Right lobe of liver (tissue), 6 donors: Measurements from ENCODE around the gene SNRPA. TPM values are rescaled to one million over a fixed set of nuclear protein-coding genes. Genes with fewer than 3 reads are reported as not detected.

Experiments
- ATAC-seq, 4 donors: fragments of 200-7000 bp; cut with Tn5 transposase; one replicate each; pipeline ENCODE4 v1.9.1; 2020; ENCODE audit warnings: mild to moderate bottlenecking in 4 of 4, moderate library complexity in 4 of 4
- DNase-seq, 3 donors: peaks; one replicate each; pipeline ENCODE4 v3.0.0-alpha.2; 2020
- H3K27ac ChIP-seq, 3 donors: fragments of 200-600 bp; one replicate each; pipeline ENCODE4 v1.8.0; 2022
- H3K27me3 ChIP-seq, 2 donors: fragments of 200-600 bp; one replicate each; pipeline ENCODE4 v1.8.0; 2022
- H3K36me3 ChIP-seq, 4 donors: fragments of 200-600 bp; sonication (generic) in 1 of 4; one replicate each; pipeline versions ENCODE4 v1.5.1 to v1.8.0; 2017 to 2022; ENCODE audit warnings: control low read depth in 1 of 4
- H3K4me1 ChIP-seq, 4 donors: fragments of 200-600 bp; sonication (generic) in 1 of 4; one replicate each; pipeline versions ENCODE4 v1.5.1 to v1.8.0; 2017 to 2022; ENCODE audit warnings: control low read depth in 1 of 4
- H3K4me3 ChIP-seq, 3 donors: fragments of 200-600 bp; one replicate each; pipeline ENCODE4 v1.8.0; 2022
- H3K9me3 ChIP-seq, 4 donors: fragments of 200-600 bp; sonication (generic) in 1 of 4; one replicate each; pipeline versions ENCODE4 v1.5.1 to v1.8.0; 2017 to 2022; ENCODE audit warnings: control low read depth in 1 of 4
- POLR2A ChIP-seq: fragments of 450-650 bp; IDR thresholded peaks from one replicate; pipeline ENCODE4 v1.6.1; 2017; ENCODE audit warnings: antibody characterized with exemption, mild to moderate bottlenecking
- WGBS: methylation state at CpG from one replicate; pipeline ENCODE4 v1.1.6; 2018; ENCODE audit warnings: low coverage, low lambda C conversion rate; ENCODE audit not compliant: insufficient coverage; ENCODE audit errors: missing lambda C conversion rate; 5-methylcytosine and 5-hydroxymethylcytosine counted together
- intact Hi-C, 2 donors: fragments of 100-400 bp; cut with DNase I; formaldehyde crosslinking; loops; one replicate each; pipeline versions ENCODE4 v1.11.2 to v1.14.1; 2022
- total RNA-seq, 6 experiments: library from RNA; depleted of rRNA in 2 of 6; stranded (reverse); fragments of >200 nt in 2 of 6; fragmentation: NEBNext Ultra II Directional in 3 of 6; extraction: Animal tissue kit (Norgen Biotek cat#: 25700) in 3 of 6; gene quantifications; one replicate each; pipeline versions ENCODE4 v1.1.0 to v1.2.4, GENCODE V29; 2016 to 2023
- TF ChIP-seq, protein P1 (sequence below), 4 donors: fragments of 200-600 bp in 3 of 4; fragments of 450-650 bp in 1 of 4; IDR thresholded peaks; one replicate each; pipeline versions ENCODE4 v1.5.1 to v1.8.0; 2016 to 2022; ENCODE audit warnings: antibody characterized with exemption in 4 of 4, mild to moderate bottlenecking in 2 of 4
- donor health status: DM: no; HTN: yes; CAD: no.
- donor health status: DM: no; HTN: no; CAD: no.
- donor health status: DM: no; HTN: no; CAD: no.
- donor health status: DM: no; HTN: yes; CAD: no.
- donor health status: DM: no; HTN: yes; CAD: no.

SNRPA gene
- total RNA-seq, 6 experiments from 2014 or later = 21.4 to 33.1 (median 24.7) TPM

DNA sequence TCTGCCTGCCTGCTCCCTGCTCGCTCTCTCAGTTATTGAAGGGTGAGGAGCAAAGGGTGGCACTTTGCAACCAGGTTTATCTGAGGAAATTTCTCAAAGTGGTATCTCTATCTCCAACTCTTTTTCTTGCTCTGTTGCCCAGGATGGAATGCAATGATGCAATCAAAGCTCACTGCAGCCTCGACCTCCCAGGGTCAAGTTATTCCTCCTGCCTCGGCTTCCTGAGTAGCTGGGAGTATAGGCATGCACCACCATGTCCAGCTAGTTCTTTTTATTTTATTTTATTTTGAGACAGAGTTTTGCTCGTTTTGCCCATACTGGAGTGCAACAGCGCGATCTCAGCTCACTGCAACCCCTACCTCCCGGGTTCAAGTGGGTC is 5.6 kb upstream of the SNRPA start:
- DNase-seq (no peak), ATAC-seq (no peak)
- intact Hi-C loops = no loop called here
- Histone ChIP-seq H3K4me1 (peaks cover 0 to 21% (median 4%) of the 10 kb centered on the region in 4 donors), H3K4me3 (no peak overlapping the region), H3K9me3 (no peaks in the 10 kb centered on the region), H3K27ac (no peak overlapping the region), H3K36me3 (no peaks in the 10 kb centered on the region), H3K27me3 (no peaks in the 10 kb centered on the region)
- no peak for TF ChIP-seq POLR2A
- TF ChIP-seq, protein P1, sequence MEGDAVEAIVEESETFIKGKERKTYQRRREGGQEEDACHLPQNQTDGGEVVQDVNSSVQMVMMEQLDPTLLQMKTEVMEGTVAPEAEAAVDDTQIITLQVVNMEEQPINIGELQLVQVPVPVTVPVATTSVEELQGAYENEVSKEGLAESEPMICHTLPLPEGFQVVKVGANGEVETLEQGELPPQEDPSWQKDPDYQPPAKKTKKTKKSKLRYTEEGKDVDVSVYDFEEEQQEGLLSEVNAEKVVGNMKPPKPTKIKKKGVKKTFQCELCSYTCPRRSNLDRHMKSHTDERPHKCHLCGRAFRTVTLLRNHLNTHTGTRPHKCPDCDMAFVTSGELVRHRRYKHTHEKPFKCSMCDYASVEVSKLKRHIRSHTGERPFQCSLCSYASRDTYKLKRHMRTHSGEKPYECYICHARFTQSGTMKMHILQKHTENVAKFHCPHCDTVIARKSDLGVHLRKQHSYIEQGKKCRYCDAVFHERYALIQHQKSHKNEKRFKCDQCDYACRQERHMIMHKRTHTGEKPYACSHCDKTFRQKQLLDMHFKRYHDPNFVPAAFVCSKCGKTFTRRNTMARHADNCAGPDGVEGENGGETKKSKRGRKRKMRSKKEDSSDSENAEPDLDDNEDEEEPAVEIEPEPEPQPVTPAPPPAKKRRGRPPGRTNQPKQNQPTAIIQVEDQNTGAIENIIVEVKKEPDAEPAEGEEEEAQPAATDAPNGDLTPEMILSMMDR (IDR thresholded peaks at IDR 0.05) = no peak
- 65% methylated on average over 5 of the region's 7 CpGs for WGBS

DNA sequence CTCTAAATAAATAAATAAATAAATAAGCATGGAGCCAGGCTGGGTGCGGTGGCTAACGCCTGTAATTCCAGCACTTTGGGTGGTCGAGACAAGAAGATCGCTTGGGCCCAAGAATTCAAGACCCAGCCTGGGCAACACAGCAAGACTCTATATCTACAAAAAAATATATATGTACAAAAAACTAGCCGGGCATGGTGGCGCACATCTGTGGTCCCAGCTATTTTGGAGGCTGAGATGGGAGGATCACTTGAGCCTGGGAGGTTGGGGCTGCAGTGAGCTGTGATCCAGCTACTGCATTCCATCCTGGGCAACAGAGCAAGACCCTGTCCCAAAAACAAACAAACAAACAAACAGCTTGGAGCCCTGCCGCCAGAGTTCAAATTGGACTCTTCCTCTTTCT is 3.5 kb upstream of the SNRPA start:
- intact Hi-C loops = no loop called here
- ATAC-seq = no peak
- DNase-seq = no peak
- Histone ChIP-seq H3K36me3 (no peaks in the 10 kb centered on the region), H3K27ac (no peak overlapping the region), H3K27me3 (no peaks in the 10 kb centered on the region), H3K4me1 (peaks cover 0 to 17% (median 4%) of the 10 kb centered on the region in 4 donors), H3K4me3 (no peak overlapping the region), H3K9me3 (no peaks in the 10 kb centered on the region)
- WGBS = 95% methylated on average over 5 of the region's 7 CpGs
- TF ChIP-seq, protein P1 (IDR thresholded peaks at IDR 0.05) = no peak
- TF ChIP-seq POLR2A = no peak

DNA sequence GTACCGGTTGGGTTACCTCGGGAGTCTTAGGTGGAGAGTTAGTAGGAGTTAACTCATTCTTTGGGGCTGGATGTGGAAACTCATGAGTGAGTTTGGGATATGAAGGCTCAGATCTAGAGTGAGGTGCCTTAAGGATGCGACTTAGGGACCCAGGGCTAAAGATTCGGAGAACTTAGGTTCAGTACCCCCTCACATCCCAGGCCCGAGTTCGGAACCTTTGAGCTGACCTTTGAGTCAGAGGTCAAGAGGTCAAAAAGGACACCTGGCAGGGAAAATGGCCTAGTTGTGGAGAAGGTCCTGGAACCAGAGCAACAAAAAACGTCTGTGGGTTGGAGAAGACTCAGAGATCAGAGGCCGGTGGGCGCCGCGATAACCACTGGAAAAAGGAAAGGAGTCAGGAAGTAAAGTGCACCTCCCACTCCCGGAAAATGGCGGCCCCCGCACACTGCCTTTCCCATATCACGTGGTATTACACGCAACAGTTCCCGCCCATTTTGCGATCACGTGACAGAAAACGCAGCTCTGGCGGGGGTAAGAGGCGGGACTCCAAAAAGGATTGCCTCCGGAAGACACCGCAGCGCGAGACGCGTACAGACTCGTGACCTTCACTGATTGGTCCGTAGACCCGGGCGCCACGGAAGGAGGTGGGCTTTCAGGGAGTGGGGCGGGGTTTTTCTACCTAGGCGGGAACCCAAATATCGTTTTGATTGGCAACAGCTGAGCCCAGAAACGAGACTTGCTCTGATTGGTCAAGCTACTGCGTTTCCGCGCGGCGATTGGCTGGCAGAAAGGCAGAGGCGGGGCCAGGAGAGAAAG is 737 bp upstream of the SNRPA start, which contains the start of gene ACTMAP:
TSS of gene ACTMAP (minus strand) at position 420 of the 816 bp plus-strand sequence. CDS start 674 bp downstream, outside the sequence.
- Histone ChIP-seq H3K27ac (peak within 1 kb of the TSS; percentile 89 to 92 (median 89)), H3K4me1 (peaks cover 0 to 42% (median 14%) of the 10 kb centered on the region in 4 donors), H3K4me3 (peak within 1 kb of the TSS; percentile 59 to 73 (median 66)), H3K9me3 (no peaks in the 10 kb centered on the region), H3K36me3 (no peaks in the 10 kb centered on the region), H3K27me3 (no peaks in the 10 kb centered on the region)
- DNase-seq = peak; percentile 99 to 100 (median 100)
- ATAC-seq = peak; percentile 86 to 94 (median 90)
- TF ChIP-seq, protein P1 (IDR thresholded peaks at IDR 0.05) = no peak
- TF ChIP-seq POLR2A = peak; percentile 59
- intact Hi-C loops = no loop called here
- WGBS = under 1% methylated on average over 38 of the region's 43 CpGs

DNA sequence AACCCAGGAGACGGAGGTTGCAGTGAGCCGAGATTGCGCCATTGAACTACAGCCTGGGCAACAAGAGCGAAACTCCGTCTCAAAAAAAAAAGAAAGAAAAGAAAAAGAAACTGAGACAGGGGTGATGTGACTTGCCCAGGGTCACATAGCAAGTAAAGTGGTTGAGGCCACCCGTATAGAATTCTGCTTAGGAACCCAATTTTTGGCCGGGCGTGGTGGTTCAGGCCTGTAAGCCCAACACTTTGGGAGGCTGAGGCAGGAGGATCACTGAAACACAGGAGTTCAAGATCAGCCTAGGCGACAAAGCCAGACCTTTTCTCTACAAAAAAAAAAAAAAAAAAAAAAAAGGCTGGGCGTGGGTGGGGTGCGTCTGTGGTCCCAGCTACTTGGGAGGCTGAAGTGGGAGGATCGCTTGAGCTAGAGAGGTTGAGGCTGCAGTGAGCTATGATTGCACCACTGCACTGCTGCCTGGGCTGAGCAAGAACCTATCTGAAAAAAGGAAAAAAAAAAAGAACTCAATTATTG is 1.3 kb downstream of the SNRPA start:
- H3K27ac ChIP-seq = peak overlapping the region; percentile 84 to 85 (median 85)

More for the DNA sequence above, 1.3 kb downstream of the SNRPA start:
- TF ChIP-seq POLR2A = no peak
- TF ChIP-seq, protein P1 (IDR thresholded peaks at IDR 0.05) = no peak
- ATAC-seq (no peak), DNase-seq (no peak)
- no peaks in the 10 kb centered on the region for H3K9me3 ChIP-seq
- WGBS = 50% methylated on average over 9 of the region's 12 CpGs
- peaks cover 0 to 47% (median 23%) of the 10 kb centered on the region in 4 donors for H3K4me1 ChIP-seq
- H3K27me3 ChIP-seq = no peaks in the 10 kb centered on the region
- intact Hi-C loops = no loop called here
- H3K4me3 ChIP-seq = peak overlapping the region; percentile 59 to 73 (median 66)
- H3K36me3 ChIP-seq = peaks cover 0 to 14% (median 6%) of the 10 kb centered on the region in 4 donors
